Endothelial cell of umbilical vein (primary cell): Measurements from ENCODE around the gene MICAL3.

Experiments used
- CTCF ChIP-seq, 2 donors: IDR thresholded peaks; 1 replicate in 1 of 2; 2 replicates in 1 of 2; pipeline ENCODE4 v1.5.1; 2011; ENCODE audit warnings: low read length in 2 of 2, mild to moderate bottlenecking in 2 of 2, moderate library complexity in 2 of 2, control low read depth in 1 of 2, inconsistent platforms in 1 of 2, low read depth in 1 of 2; ENCODE audit not compliant: insufficient read depth in 1 of 2; ENCODE audit errors: extremely low read depth in 1 of 2
- EZH2 ChIP-seq: IDR thresholded peaks from 2 replicates; pipeline ENCODE4 v1.6.1; 2012; ENCODE audit warnings: borderline replicate concordance, low read depth, mild to moderate bottlenecking, moderate library complexity, low read length, inconsistent platforms; ENCODE audit not compliant: severe bottlenecking
- FOS ChIP-seq: IDR thresholded peaks from 2 replicates; pipeline ENCODE4 v1.6.1; 2011; ENCODE audit warnings: mild to moderate bottlenecking, low read length, moderate library complexity, borderline replicate concordance; ENCODE audit not compliant: insufficient read depth
- GATA2 ChIP-seq: IDR thresholded peaks from 2 replicates; pipeline ENCODE4 v1.7.0; 2011; ENCODE audit warnings: low read depth, mild to moderate bottlenecking, moderate library complexity, mixed read lengths, low read length; ENCODE audit not compliant: insufficient read length, insufficient read depth
- JUN ChIP-seq: IDR thresholded peaks from 2 replicates; pipeline ENCODE4 v1.6.1; 2011; ENCODE audit warnings: borderline replicate concordance, low read depth; ENCODE audit not compliant: insufficient read length, insufficient read depth
- MAX ChIP-seq: IDR thresholded peaks from 2 replicates; pipeline ENCODE4 v1.6.1; 2011; ENCODE audit not compliant: insufficient read depth, insufficient read length
- MYC ChIP-seq: IDR thresholded peaks from one replicate; pipeline ENCODE4 v1.6.1; 2011; ENCODE audit warnings: mild to moderate bottlenecking, low read depth, low read length
- POLR2A ChIP-seq: IDR thresholded peaks from 2 replicates; pipeline ENCODE4 v1.6.1; 2012; ENCODE audit warnings: low read depth, mild to moderate bottlenecking, control low read depth, low read length
- POLR2AphosphoS5 ChIP-seq: IDR thresholded peaks from 2 replicates; pipeline ENCODE4 v1.6.1; 2012; ENCODE audit warnings: low read depth, mild to moderate bottlenecking, control low read depth, low read length, moderate library complexity; ENCODE audit not compliant: insufficient read depth

GRCh38 chr22:17964643-17965042, 59.7 kb downstream of the MICAL3 start:
- TF ChIP-seq CTCF (IDR thresholded peaks at IDR 0.05; ENCODE audit: extremely low read depth in 1 of 2, insufficient read depth in 1 of 2, low read depth in 1 of 2, low read length in 2 of 2): no peak
- no peak for TF ChIP-seq FOS
- no peak for TF ChIP-seq POLR2A
- no peak for TF ChIP-seq POLR2AphosphoS5
- TF ChIP-seq EZH2: no peak
- no peak for TF ChIP-seq JUN
- TF ChIP-seq GATA2: no peak
- TF ChIP-seq MAX: no peak
- TF ChIP-seq MYC: no peak
